Cerebellar nuclear complex (tissue), 1 donor: ENCODE measurements around the gene MCF2L2.
A peak's percentile ranks its signal among the peaks of the same experiment; 100 is the strongest.

Experiments used
- DNase-seq, 2 experiments: peaks; one replicate each; lab custom pipeline; 2025; lab: John Stamatoyannopoulos, UW

The MCF2L2 gene

GRCh38 chr3:183293966-183294365 lies 134.5 kb downstream of the MCF2L2 start:
- no peak for DNase-seq

DNA sequence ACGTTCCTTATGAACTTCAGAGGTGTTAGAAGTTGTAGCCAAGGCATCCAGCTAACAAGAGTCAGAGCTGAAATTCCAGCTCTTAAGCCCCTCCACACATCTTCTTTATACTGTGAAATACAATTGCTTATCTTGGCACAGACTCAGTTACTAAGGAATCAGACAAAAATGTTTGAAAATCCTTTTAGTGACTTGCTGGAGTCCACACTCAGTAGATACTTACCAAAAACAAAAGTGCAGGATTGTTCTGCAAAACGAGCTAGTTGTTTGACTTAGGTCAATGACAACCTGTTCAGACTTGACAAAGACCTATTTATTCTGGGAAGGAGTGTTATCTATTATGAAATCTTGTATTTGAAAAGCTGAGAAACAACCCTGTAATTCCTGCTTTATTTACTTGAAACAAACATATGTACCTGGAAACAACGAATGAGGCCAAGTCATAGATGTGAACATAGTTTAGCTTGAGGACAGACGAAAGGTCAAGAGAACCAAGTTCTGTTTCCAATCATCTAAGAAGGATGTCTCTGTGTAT lies 136.9 kb downstream of the MCF2L2 start:
- no peak for DNase-seq

DNA sequence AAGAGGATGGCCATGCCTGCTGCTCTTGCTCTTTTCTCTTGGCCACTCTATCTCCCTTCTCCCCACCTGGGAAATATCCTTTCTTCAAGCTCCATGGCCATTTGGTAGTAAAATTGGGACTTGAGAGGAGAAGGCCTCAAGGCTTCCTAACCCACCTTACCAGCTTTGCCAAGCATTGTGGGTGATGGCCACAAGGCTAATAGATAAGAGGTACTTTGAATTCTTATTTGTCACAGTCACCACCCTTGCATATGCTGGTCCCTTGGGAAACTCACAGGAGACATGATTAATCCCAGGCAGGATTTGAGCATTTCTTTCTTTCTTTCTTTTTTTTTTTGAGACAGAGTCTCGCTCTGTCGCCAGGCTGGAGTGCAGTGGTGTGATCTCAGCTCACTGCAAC lies 138.2 kb downstream of the MCF2L2 start:
- no peak for DNase-seq

- DNase-seq: no peak
These were observed 140.3 kb downstream of the MCF2L2 start for GRCh38 chr3:183288117-183288516.

DNA sequence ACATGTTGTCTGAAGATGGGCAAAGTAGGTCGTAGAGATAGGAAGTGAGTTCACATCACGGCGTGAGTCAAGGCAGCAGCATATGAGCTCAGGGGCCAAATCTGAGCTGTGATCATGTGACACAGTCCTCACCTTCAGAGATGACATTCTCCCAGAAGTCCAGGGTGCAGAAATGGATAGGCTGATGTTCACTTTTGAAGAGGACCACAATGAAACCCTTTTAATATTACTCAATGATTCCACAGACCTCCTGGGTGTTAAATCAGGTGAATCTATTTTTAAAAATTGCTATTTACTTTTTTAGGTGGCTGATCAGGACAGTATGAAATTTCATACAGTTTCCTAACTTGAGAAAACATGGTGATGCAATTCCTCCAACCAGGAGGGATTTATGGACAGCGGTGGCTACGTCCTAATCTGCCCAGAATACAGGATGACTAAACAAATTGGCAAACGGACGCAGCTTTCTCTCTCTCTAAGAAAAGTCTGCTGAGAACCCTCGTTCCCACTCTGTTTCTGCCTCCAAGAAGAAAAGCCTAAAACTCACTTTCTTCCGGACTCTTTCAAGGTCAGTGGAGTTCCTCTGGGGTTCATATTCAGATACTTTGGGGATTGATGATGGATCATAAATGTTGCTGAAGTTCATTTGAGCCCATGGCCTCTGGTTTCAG lies 141.0 kb downstream of the MCF2L2 start:
- DNase-seq: no peak

DNA sequence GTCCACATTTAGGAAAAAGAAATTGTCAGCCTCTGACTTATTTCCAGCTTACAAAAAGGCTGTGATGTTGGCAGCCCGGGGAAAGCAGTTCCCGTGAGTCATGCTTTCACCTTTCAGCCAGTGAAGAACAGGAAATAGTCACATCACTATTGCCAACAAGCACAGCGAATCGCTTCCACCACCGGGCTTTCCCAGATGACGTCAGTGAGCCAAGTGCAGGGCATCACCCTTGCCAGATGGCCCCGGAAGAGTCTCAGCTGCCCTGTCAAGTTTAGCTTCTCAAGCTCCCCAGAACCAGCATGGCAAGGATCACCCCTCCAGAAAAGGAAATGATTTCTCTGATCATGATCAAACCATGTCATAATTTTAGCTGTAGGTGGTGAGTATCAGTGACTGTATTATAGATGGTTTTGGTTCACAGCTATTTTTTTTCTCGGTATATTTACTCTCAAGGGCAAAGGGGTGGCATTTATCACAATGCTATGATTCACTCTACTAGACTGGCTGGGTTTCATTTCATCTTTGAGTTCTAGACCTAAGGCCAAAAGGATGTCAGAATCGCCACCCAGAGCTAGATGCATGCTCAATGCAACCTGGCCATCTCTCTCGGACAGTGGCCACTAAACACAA lies 142.5 kb downstream of the MCF2L2 start:
- peak in 1 of 2 experiments; percentile 57 for DNase-seq

DNA sequence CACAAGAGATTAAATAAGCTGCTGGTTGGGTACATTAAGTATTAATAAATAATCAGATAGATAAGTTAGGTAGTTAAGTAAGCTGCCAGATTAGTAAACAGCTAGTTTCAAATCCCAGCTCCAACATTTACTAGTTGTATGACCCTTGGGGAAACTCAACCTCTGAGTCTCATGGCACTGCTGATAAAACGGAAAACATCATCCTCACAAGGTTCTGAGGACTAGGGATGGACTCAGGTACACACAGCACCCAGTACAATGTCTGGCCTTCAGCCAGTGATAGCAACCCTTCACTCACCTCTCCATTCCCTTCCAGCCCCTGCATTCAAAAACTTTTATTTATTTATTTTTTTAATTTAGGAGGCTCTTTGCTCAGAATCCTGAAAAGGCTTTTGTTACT lies 143.1 kb downstream of the MCF2L2 start:
- no peak for DNase-seq

GRCh38 chr3:183284570-183284969 lies 143.8 kb downstream of the MCF2L2 start:
- no peak for DNase-seq

GRCh38 chr3:183283886-183284285 lies 144.5 kb downstream of the MCF2L2 start:
- no peak for DNase-seq

DNA sequence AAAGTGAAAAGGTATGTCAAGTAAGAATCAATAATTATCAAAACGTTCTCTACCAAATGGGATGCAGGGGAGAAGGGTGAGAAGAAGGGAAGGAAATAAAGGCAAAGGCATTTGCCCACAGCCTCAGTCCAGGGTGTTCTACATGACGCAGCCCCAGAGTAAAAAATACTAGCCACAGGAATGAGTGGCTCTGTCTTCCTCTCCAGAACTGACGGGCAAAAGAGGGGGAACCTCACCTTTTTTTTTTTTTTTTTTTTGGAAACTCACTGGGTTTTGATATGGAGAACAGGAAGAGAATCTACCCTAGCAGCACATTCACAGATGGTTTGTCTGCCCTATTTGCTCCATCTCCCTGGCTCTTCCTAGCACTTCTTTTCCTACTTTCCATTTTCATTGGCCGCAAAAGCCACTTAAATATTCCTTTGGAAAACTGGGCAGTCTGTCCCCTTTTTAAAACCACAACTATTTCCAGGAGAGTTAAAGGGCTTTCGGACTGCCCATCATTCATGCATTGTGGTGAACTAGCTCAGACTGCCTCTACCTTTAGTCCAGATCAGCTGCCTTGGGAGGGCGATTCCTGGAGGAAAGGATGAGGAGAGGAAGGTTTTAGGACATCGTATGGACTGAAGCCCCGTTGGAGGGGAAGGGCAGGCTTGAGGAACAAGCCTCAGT lies 147.2 kb downstream of the MCF2L2 start:
- DNase-seq: no peak

- no peak for DNase-seq
These were observed 149.0 kb downstream of the MCF2L2 start for GRCh38 chr3:183279371-183279770.

DNA sequence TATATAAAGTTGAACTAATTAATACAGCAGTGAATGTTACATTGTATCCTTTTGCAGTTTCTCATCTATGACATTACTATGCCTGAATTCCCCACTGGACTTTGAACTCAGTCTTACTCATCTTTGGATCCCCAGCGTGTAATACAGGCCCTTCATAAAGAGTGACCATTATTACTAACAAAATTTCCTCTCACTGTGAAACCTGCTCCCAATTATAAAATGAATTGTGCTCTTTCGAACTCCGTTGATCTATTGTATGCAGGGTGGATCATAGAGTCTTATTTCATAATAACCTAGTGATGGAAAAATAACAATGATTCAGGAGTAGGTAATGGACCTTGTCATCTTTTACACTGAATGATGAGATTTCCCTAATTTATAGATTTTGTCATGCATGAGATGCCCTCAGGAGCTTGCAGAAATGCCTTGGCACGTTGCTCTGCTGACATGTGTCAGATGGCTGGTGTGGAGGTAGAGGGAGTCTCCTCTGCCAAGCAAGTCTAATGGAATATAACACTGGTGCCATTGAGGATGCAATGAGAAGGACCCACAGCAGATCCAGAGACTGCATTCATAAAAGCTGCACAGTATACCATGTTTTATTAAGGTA lies 149.8 kb downstream of the MCF2L2 start:
- no peak for DNase-seq

- DNase-seq: no peak
These were observed 151.2 kb downstream of the MCF2L2 start for GRCh38 chr3:183277260-183277659.

DNA sequence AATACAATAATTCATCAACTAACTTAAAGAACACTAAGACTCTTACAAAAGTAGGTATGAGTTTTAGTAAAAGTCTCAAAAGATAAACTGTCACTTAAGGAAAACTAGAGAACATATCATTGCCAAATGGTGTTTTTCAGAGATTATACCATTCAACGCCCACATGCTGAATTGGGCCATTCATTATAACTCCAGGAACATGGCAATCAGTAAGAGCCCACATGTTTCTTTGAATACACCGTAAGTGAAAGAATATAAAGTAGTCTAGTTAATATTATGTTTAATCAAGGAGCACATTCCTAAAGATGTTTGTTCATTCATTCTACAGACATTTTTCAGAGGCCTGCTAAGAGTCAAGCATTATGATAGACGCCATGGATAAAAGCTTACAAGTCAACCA lies 152.5 kb downstream of the MCF2L2 start:
- no peak for DNase-seq

DNA sequence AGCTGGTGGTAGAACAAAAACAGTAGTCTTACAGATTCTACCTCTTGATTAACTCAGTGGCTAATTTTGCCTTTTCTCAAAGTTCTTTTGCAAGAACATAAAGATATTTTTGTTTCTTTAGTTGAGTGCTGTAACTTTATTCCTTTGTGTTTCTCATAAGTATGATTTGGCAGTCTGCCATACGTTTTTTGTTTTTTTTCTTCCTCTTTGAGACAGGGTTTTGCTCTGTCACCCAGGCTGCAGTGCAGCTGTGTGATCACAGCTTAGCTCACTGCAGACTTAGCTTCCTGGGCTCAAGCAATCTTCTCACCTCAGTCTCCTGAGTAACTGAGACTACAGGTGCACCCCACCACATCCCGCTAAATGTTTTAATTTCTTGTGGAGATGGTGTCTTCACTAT lies 153.0 kb downstream of the MCF2L2 start:
- DNase-seq: no peak

GRCh38 chr3:183274609-183275008 lies 153.8 kb downstream of the MCF2L2 start:
- no peak for DNase-seq

DNA sequence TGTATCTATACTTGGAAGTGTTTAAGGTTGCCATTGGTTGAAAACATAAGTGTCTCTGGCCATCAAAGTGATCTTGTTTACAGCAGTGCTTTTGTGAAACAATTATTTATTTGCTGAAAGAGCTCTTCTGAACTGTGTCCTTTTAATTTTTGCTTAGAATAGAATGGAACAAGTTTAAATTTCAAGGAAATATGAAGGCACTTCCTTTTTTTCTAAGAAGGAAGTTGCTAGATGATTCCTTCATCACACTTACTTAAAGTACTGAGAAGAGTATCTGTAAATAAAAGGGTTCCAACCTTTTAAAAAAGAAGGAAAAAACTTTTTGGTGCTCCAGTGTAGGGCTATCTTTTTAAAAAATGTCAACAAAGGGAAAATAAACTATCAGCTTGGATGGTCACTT lies 155.6 kb downstream of the MCF2L2 start:
- no peak for DNase-seq

DNA sequence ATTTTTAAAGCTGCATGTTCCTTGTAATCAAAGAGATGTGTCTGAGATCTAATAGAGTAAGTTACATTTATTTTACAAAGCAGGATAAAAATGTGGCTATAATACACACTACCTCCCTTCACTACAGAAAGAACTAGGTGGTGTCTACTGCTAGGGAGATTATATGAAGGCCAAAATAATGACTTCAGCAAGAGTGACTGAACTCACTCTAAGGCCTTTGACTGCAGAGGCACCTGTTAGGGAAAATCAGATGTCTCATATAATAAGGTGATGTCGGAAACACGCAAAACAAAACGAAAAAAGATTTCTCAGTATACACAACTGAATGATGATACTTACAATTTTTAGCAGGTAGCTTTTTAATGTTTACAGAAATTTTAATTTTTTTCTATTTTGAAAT lies 156.3 kb downstream of the MCF2L2 start:
- no peak for DNase-seq

DNA sequence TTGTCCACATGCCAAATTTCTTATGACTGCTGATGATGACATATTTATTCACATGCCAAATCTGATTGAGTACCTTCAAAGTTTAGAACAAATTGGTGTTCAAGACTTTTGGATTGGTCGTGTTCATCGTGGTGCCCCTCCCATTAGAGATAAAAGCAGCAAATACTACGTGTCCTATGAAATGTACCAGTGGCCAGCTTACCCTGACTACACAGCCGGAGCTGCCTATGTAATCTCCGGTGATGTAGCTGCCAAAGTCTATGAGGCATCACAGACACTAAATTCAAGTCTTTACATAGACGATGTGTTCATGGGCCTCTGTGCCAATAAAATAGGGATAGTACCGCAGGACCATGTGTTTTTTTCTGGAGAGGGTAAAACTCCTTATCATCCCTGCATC lies 158.1 kb downstream of the MCF2L2 start:
- DNase-seq: no peak

DNA sequence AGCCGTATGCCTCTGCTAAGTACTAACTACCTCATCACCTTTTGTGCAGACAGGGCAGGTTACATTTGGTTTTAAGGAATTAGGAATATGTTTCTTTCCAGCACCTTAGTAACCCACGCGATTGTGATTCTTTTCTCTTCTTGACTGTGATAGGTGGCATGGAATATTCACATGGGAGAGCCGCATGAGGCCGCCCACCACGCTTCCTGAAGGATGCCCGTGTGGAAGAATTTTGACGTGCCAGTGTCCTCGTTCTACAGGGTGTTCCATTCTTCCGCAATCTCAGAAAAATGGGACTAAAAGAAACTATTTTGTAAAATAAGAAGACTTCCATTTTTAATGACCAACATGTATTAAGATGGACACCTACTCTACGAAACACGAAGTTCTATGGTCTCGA lies 159.1 kb downstream of the MCF2L2 start:
- DNase-seq: no peak

- no peak for DNase-seq
These were observed 160.1 kb downstream of the MCF2L2 start for GRCh38 chr3:183268366-183268765.

- no peak for DNase-seq
These were observed 161.3 kb downstream of the MCF2L2 start for GRCh38 chr3:183267140-183267539.

DNA sequence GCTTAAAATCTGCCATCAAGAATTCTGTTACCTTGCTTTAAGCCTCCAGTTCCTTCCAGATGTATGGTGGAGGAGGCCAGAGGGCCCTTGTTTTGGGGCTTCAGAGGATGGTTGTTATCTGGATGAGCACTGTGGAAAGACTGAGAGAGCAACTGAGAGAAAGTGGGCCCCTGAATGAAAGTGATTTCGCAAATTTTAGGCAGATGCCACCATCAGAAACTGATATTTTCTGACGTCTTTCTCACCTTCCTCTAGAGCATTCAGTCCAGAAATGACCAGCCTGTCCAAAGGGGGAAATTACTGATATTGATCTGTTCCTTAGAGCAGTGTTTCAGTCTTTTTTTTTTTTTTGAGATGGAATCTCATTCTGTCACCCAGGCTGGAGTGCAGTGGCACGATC lies 162.0 kb downstream of the MCF2L2 start:
- DNase-seq: no peak
